Activated naive CD4-positive, alpha-beta T cell treated with Interleukin-2 at 50 U/mL for 16 hours (primary cell): Measurements from ENCODE around the gene SESN1.
A peak's percentile ranks its signal among the peaks of the same experiment; 100 is the strongest.

Source experiments
- DNase-seq: peaks from one replicate; pipeline ENCODE4 v3.0.0-alpha.2; 2020

SESN1 gene

DNA sequence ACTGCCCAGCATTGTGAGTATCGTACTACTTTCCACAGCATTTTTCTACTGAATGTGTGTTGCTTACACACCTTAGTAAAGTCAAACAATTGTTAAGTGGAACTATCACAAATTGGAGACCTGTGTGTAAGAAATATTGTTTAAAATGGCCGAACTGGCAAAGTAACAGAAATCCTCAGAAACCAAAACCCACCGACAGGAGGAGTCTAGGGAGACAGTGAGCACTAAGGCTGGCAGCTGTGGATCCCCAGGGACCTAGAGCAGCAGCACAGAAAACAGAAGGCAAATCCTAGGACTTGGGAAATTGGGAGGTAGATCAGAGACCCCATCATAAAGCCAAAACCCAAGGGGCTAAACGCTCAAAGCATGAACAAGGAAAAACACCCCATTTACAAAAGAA lies 69.9 kb downstream of the SESN1 start:
- no peak for DNase-seq

DNA sequence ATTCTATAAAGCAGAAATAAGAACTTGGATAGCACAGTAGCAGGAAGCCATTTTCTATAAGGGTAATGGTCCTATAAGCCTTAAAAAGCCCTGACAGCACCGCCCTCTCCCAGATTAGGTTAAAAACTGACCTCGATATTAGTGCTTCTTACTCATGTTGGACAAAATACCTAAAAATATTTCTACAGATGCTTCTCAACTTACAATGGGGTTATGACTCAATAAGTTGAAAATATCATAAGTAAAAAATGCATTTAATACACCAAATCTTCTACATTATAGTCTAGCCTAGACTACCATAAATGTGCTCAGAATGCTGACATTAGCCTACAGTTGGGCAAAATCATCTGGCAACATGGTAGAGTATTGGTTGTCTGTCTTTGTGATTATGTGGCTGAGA lies 70.3 kb downstream of the SESN1 start:
- no peak for DNase-seq

DNA sequence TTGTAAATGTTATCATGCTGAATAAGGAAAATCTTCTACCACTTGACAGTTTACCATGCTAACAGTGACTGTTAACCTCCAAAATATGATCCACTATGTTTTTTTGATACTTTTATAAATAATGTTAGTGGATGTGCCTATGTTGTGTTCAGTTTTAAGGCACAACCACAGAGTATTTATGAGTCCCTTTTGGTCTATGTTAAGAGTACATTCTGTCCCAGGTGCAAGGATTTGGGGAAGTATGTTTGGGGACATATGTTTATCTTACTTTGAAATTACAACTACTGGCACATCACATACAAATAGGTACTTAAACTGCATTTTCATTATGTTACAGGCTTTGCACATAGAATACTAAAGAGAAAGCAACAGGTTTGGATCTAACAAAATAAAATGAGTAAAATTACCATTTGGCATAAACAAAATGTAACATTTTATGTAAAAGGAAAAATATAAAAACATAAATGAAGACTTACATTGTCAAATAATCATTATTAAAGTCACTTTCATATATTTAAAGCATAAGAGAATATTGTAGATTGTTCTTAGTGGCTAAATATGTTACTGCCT lies 71.2 kb downstream of the SESN1 start:
- DNase-seq: no peak

DNA sequence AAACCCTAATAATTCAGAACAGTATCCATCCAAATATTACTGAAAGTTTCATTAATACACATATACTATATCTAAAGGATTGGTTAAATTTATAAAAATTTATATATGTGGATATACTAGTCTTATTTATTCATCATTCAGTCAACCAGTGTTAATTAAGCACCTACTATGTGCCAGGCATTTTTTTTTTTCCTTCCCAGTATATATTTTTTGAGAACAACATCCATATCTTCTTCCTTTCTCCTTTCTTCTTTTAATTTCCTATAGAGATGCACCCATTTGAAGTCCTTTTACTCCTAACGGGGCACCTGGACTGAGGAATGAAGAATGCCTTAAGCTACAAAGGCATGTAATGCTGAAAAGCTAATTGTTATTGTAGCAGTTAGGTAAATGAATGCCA lies 72.8 kb downstream of the SESN1 start:
- DNase-seq: no peak

DNA sequence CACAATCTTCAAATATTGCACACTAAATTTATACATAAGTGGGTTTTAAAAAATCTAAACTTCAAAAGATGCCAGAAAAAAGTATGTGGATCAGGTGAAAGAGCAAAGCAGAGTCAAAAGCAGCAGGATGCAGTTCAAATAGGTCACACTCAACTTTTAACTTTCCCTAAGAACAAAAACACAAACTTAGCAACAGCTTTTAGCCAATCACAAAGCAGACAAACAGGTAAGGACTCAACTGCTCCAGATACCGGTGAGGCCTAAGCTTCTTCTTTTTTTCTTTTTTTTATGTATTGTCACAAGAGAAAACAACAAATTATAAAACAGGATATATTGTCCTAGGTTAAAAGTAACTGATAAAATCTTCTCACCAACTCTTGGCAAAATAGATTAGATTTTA lies 74.7 kb downstream of the SESN1 start:
- no peak for DNase-seq

DNA sequence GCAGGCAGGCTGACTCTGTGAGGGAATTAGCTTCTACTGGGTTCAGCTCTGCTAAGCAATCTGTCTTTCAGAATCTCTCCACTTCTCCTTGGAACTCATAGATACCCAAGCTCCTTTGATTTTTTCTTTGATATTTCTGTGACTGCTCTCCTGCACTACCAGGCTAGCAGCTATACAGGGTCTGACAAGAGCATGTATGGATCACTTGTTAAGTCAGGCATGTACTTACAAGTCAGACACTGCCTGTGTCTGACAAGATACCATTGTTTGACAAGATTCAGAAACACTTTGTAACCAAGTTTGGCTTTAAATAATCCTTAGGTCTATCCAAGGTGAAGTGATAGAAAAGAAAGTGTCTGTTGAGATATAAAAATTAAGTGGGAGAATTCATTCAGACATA lies 79.5 kb downstream of the SESN1 start:
- DNase-seq: no peak

DNA sequence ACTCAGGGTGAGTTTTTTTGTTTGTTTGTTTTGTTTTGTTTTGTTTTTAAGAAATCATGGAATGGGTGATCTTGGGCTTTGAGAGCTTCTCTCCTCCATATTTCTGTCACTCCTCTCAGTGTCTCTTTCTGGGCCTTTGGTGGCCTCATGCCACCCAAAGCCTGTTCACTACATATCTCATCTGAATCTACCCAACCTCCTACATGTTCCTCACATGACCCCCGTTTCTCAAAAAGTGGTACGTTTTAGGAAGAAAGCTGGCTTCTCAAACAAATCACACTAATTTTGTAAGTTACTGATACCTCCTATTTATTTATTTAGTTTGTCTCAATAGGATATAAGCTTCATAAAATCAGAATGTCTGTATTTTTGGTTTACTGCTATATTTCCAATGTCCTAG lies 80.0 kb downstream of the SESN1 start:
- DNase-seq: no peak

DNA sequence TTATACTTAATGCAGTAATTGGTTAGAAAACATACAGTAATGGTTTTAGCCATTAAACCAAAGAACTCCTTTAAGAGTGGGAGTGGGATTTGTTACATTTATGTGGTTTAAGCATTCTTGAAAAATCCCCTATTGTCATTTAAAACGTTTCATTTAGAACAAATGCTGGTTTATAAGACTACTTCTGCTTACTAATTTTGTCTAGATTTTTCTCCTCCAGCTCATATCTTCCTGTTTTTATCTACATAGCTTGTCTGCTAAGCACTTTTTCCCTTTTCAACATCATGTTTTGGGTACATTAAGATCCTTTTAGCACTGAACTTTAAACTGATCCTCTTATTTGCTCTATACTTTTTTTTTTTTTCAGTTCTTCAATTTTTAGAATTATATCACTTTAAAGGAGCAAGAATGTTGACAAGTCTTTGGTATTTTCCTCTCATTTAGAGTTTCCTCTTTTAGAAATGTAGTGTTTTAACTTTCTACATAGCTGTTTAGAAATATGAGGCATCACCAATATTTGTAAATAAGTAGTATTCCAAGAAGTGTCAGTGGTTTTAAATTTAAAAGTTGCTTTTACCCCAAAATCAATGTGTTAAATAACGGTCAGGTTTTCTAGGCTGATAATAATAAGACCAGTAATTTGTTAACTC lies 80.9 kb downstream of the SESN1 start:
- DNase-seq: no peak

DNA sequence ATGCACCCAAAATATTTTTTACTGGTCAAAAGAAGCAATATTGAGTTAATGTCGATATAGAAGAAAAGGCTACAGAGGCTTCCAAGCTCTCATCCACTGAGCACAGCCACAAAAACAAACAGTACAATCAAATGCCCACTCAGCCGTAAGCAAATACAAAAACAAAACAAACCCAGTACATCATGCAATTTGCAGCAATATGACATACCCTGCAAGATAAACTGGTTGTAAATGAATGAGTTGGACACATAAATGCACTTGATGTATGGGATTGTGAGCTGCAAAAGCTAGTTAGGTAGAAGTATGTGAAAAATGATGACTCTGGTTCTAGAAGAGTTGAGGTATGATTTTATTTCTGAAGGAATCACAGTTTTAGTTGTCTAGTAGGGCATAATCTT lies 83.9 kb downstream of the SESN1 start:
- DNase-seq: no peak

DNA sequence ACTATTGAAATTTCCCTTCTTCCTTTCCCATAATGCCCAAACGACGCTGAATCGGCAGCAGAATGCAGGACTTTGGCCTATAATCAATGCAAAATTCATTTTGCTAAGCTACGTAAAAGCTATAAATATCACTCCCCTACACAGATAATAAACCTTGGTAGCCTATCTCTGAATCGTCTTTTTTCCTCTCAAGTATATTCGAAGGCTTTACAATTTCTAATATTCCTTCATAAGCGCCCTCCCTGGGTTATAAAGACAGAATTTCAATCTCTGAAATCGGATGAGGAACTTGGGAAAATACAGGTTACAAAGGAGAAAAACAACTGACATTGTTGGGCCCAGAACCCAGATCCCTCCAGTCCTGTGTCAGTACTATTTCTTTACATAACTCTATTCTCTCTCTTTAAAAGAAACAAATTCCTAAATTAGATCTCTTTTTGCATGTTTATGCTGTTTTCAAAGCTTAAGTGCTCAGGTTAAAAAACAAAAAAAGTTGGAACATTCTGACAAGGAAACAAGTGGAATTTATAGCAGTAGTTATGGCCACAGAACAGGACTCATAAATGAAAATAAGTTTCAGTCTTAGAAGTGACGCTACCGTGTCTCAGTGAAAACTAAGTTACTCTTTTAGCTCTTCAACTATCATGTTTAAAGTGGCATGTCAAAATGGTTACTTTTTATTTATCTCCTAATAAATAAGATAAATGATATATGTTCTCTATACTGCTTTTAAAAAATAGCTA lies 84.5 kb downstream of the SESN1 start:
- no peak for DNase-seq

DNA sequence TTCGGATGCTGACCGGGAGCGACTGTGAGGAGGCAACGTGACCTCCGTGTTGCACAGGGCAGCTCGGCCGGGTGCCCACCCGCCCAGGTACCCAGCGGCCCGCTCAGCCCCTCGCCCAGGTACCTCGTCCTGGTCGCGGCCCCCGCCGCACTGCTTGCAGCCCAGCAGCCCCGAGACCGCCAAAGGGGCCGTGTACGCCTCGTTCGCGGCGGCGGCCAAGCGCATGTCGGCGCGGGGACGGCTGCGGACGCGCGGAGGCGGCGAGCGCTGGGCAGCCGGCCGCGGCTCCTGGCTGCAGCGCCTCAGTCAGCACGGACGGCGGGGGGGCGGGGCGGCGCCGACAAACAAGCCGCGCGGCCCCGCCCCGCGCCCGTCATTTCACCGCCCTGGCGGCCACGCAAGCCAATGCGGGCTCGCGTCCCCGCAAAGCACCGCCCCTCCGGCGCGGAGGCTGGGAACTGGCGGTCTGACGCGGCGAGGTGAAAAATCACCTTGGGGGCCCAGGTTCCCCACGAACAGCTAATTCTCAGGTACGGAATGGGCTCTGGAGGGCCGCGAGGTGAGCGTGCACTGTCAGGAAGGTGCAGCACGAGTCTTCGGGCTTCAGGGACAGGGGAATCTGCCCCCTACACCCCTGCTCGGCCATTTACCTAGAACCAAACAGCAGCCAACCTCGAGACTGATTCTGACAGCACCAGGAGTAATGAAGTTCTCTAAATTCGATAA lies 85.2 kb downstream of the SESN1 start:
- peak; percentile 93 for DNase-seq

DNA sequence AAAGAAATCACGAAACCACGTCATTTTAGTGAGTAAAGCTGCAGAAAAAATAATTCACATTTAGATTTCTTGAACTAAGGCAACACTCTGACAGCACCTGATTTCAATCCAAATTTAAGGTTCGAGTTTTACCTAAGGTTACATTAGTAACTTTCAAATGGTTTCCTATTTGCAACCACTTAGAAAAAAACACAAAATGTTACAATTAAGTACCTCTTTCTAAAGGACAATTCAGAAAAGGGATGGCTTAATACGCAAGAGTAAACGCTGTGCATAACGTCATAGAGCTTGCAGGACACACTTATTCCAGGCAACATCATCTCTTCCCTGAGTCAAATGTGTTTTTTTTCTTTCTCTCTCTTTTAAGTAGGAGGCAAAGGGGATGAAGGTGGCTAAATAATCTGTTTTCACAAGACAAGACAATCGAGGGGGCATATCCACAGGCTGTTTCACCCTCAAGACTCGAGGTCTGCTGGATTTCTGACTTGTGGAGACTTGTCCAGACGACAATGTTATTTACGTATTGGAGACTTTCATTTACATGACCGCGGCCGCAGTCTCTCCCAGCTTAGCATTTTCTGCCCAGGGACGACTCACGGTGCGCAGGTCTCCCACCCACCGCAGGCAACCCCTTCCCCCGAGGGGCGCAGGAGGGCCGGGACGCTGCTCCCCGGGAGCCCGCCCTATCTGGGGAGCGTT lies 86.0 kb downstream of the SESN1 start:
- DNase-seq: peak; percentile 23

DNA sequence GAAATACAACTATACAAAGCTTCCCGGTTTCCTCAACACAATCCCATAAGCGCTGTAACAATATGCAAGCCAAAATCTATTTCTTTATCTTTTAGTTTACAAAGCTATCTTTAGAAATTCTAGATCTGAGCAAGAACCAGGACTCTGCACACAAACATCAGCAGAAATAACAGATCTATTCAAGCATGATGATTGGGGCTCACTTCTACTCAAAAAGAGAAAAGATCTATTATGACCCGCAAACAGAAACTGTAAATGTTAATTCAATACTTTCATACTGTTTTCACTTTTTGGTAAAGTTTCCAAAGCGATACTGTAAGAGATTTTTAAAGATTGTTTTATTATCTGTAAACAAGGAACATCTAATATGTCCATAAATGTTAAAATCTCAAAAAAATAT lies 86.6 kb downstream of the SESN1 start:
- DNase-seq: no peak

DNA sequence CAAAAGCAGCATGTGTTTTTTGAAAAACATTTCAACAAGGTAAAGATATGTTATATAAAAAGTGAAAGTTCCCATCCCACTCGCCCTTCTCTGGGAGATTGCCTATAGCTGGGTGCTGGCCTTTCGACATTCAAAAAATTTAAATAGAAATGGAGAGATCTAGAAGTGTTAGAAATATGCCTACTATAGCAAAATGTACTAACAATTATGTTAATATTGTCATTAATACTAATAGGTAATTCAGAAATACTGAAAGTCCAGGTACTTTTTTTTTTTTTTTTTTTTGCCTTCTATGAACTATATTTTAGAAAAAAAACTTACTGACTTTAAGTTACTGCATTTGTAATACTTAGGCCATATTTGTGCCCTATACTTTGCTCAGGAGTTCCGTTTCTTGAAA lies 87.1 kb downstream of the SESN1 start:
- DNase-seq: no peak

DNA sequence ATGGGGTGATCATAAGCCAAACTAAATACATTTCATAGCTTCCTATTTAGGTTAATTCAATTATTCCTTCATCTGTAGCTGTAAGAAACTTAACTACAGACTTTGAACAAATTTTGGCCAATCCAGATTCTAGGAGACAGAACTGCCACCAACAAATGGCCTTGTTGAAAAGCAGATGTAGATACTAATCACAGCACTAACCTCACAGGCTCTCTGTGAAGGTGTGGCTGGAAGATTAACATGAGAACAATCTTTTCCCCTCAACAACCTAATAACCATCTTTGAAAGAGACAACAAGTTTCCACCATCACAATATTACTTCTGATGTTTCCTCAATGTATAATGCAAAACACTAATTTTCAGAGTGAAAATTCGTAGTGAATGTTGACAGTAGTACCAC lies 87.8 kb downstream of the SESN1 start:
- DNase-seq: no peak

DNA sequence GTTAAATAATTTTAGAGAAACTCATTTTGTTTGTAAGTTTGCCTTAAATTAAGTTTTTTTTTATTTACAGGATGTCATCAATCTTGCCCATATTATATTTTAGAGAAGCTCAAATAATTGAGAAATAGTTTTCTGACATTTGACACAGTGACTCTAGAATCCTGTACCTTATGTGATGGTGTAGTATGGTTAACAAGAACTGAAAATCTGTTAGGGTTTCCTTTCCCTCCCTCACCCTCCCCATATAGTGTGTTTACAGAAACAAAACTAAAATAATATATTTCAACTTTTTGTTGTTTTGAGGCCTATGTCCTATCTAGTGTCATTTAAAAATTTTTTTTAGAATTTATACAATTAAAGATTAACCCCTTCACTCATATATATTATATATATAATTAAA lies 91.8 kb downstream of the SESN1 start:
- DNase-seq: no peak

DNA sequence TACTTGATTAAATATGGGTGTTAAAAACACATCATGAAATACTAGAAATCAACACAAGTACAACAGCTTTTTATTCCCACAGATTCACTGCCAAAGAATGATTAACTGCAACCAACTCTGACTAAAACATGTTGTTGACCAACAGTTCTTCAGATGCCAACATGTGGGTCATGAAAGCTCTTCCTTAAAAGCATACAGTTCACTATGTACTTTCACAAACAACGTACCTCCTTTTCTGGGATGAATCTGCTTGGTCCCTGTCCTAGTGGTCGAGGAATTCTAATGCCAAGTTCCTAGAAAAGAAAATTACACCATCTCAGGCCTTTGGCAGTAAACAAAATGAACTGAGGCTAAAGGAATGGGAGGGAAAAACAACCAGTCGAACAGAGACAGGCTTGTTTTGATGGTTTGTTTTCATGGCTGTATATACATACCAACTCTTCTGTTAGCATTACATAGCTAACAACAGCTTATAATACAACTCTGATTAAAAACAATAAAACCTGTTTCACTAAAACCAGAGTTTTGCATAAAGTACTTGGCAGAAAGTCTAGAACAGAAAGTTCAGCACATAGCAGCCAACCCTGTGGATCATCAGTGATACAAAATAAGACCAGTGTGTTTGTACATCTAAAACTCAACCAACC lies 92.5 kb downstream of the SESN1 start:
- no peak for DNase-seq

DNA sequence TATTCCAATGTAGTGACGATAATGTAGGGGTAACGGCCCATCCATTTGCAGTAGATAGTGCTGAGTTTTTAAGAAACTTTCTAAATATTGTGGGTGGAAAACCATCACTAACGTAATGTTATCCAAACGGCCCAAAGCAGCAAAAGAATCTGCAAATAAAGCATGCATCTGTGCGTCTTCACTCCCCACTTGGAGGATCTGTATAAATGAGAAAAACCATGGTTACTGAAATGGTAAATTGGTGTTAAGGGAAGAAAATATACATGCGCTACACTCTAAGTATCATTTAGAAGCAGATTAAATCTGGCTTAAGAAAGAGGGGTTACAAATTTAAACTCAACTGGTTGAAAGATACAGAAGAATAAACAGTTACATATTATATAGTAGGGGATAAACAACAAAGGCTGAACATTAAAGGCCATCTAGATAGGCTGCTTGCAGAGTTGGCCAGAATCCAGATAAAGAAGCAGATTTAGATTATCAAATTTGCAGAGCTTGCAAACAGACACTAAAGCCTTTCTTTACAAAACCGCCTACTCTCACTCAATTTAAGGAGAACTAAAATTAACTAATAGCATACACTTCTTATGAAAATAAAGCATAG lies 93.3 kb downstream of the SESN1 start:
- DNase-seq: no peak

DNA sequence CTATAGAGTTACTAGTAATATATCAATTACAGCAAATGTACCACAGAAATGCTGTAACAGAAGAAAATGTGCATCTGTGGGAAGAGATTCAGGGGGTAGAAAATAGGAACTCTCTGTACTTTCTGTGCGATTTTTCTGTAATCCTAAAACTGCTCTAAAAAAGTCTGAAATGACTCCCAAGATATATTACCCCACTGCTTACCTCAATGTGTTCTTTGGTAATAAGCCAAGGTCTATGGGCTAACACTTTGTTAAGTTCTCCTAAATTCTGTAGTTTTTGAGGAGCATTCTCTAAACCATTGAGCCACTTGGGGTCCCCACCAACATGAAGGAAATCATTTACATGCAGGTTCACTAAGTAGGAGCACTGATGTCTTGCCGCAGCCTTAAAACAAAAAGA lies 94.4 kb downstream of the SESN1 start:
- DNase-seq: no peak

DNA sequence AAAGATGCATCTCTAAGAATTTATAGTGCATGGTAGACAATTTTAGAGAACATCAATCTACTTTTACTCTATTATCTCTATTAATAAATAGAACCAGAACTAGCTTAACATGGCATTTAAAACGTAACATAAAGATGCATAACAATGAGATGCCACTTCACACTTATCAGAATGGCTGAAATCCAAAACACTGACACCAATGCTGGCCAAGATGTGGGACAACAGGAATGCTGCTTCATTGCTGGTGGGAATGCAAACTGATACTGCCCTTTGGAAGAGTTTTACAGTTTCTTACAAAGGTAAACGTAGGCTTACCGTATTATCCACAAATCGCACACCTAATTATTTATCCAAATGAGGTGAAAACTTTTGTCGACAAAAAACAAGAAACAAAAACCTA lies 95.2 kb downstream of the SESN1 start:
- no peak for DNase-seq

DNA sequence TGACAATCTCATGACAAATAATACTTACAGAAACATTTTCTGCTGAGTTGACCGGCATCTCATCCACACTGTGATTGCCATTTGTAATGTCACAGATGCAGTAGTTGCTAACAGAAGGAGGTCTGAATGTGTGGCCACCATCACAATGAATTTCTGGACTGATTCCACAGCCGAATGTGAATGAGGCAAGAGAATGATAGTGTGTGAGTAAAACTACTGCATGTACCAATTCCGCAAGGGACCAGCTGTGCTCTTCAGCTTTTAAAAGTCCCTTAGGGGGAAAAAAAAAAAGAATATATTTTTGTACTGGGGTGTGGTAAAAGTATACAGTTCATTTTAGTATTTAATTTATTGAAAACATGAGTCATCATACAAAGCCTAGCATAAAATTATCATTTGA lies 96.2 kb downstream of the SESN1 start:
- no peak for DNase-seq

DNA sequence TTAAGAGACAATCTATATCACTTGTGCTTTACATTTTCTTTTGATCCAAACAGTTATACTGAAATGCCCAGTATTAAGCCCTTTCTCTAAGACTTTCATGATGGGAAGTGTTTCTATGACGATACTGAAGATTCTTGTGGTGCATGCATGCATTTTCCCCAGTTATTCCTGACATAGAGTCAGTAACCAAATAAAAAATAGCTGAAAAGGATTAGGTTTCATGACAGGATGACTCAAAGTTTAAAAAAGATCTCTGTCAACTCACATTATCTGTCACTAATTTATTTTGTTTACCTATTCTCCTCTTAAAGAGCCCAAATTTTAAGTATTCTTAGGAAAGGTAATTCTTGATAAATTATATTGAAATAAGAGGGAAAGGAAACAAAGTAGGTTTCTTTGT lies 98.4 kb downstream of the SESN1 start:
- DNase-seq: no peak
